ENCODE results near the gene BAZ2B. TPM values are rescaled to one million over a fixed set of nuclear protein-coding genes. Genes with fewer than 3 reads are reported as not detected.

Gene BAZ2B
- total and polyA plus RNA-seq, 9 of the 15 experiments (the other 6 are each of a cell fraction or from before 2014, with no cell fraction given): 7.5 to 38.6 (median 19.8) TPM

DNA sequence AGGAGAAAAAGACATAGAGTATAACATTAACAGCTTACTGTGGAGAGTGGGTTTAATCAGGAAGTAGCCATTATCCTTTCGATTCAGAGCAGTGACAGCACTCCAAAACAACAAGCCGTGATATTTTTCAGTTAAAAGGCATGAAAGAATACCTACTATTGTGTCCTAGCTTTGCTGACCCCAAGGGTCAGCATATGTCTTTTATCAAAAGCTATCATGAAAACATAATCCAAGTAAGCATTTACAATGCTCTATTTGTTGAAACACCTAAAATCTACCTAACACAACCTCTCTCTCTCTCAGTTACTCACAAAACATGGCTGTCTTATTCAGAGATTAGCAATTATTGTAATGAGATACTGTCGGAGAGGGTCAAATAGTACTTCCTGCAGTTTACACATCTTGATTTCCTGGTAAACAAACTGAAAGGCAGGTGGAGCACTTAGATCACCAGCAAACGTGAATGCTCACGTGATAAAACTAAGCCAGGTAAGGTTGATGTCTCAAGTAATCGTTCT, 100.0 kb downstream of the BAZ2B start:
- no peaks in the 10 kb centered on the region for H4K20me1 ChIP-seq (replicated peaks; ENCODE audit: control insufficient read depth, insufficient read depth, low read length)
- H3K27me3 ChIP-seq (ENCODE audit: control insufficient read depth in 2 of 2, insufficient read depth in 2 of 2, low read length in 2 of 2): no peaks in the 10 kb centered on the region
- 15% methylated on average over 6 of the region's 6 CpGs for WGBS (ENCODE audit: insufficient coverage, low coverage, missing lambda C conversion rate)
- H3K9me1 ChIP-seq (ENCODE audit: control insufficient read depth, insufficient read depth, low read length): no peaks in the 10 kb centered on the region
- ChIA-PET CTCF (ENCODE audit: low intra/inter-chr PET ratio) (interaction anchor here (1.2 kb wide), 1 partner anchor 196 kb away, joined by 4 read pairs; the partner anchor contains the start of gene MARCHF7), POLR2A (interaction anchor here (1.4 kb wide), 1 partner anchor 9 kb away, joined by 3 read pairs; no protein-coding TSS in a partner anchor)
- peak in 2 of 4 experiments; percentile 20 to 26 for DNase-seq (ENCODE audit: extremely low read depth in 1 of 4, low spot score in 3 of 4)
- peak; percentile 85 for ATAC-seq
- H3K9ac ChIP-seq (ENCODE audit: insufficient read depth in 1 of 2, low read depth in 2 of 2, low read length in 2 of 2): peak overlapping the region in 1 of 2 experiments; percentile 59; a peak in 2 of 4 replicates
- BruUV-seq (replicated peaks): TSS peak; percentile 39
- in situ Hi-C loops (cut with MboI): no loop called here
- H3K4me3 ChIP-seq: peak overlapping the region; percentile 20
- peak; percentile 32 for FAIRE-seq
- intact Hi-C loops (cut with micrococcal nuclease): loop anchor here (1.0 to 5.0 kb wide), 2 partner anchors 101 to 196 kb away; partner anchors contain the start of genes BAZ2B and MARCHF7
- no peaks in the 10 kb centered on the region for H3K79me2 ChIP-seq (ENCODE audit: control insufficient read depth, insufficient read depth, low read length)
- H3K36me3 ChIP-seq (ENCODE audit: control insufficient read depth, insufficient read depth, low read length): no peaks in the 10 kb centered on the region
- H3K4me1 ChIP-seq (replicated peaks in 1 of 2; ENCODE audit: control insufficient read depth in 2 of 2, insufficient read depth in 2 of 2, low read length in 2 of 2): peaks cover 0 to 7% of the 10 kb centered on the region in 2 experiments; a peak in 1 of 5 replicates
- H3K4me2 ChIP-seq (ENCODE audit: insufficient read depth, low read length): peak overlapping the region; percentile 76
- peak overlapping the region; percentile 76 for H3K27ac ChIP-seq (ENCODE audit: extremely low read depth, low read depth, low read length)
- no peaks in the 10 kb centered on the region for H3K9me3 ChIP-seq (replicated peaks; ENCODE audit: control insufficient read depth, insufficient read depth, low read depth, low read length)
- H2AFZ ChIP-seq (ENCODE audit: low read depth, low read length): peak overlapping the region; percentile 96
- TF ChIP-seq, protein P1, sequence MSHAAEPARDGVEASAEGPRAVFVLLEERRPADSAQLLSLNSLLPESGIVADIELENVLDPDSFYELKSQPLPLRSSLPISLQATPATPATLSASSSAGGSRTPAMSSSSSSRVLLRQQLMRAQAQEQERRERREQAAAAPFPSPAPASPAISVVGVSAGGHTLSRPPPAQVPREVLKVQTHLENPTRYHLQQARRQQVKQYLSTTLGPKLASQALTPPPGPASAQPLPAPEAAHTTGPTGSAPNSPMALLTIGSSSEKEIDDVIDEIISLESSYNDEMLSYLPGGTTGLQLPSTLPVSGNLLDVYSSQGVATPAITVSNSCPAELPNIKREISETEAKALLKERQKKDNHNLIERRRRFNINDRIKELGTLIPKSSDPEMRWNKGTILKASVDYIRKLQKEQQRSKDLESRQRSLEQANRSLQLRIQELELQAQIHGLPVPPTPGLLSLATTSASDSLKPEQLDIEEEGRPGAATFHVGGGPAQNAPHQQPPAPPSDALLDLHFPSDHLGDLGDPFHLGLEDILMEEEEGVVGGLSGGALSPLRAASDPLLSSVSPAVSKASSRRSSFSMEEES (CRISPR knock-in tag; IDR thresholded peaks at IDR 0.05): peak; percentile 82
- 0 out of 2 replicates have a peak, but pooled peaks have one; percentile 25 for TF ChIP-seq LEF1 (IDR thresholded peaks at IDR 0.05)
- peak; percentile 21; the same call in 1 of the 2 replicates for TF ChIP-seq ETV1 (tag; conservative IDR thresholded peaks at IDR 0.05; ENCODE audit: low read depth)
- peak; percentile 86 for TF ChIP-seq NR2C1 (IDR thresholded peaks at IDR 0.05)
- peak; percentile 80 for TF ChIP-seq NR2C1 (tag; IDR thresholded peaks at IDR 0.05)
- TF ChIP-seq FOXK2 (conservative IDR thresholded peaks at IDR 0.05 in 1 of 2, IDR thresholded peaks at IDR 0.05 in 1 of 2; ENCODE audit: low read depth in 2 of 2): peak; percentile 52 to 74; a peak in 3 of 4 replicates
- 0 out of 2 replicates have a peak, but pooled peaks have one; percentile 13 for TF ChIP-seq SMARCA4 (IDR thresholded peaks at IDR 0.05)
- TF ChIP-seq ZNF311 (CRISPR knock-in tag; IDR thresholded peaks at IDR 0.05): 0 out of 2 replicates have a peak, but pooled peaks have one; percentile 37
- peak; percentile 34; the same call in 1 of the 2 replicates for TF ChIP-seq DPF2 (IDR thresholded peaks at IDR 0.05)
- TF ChIP-seq, protein P2, sequence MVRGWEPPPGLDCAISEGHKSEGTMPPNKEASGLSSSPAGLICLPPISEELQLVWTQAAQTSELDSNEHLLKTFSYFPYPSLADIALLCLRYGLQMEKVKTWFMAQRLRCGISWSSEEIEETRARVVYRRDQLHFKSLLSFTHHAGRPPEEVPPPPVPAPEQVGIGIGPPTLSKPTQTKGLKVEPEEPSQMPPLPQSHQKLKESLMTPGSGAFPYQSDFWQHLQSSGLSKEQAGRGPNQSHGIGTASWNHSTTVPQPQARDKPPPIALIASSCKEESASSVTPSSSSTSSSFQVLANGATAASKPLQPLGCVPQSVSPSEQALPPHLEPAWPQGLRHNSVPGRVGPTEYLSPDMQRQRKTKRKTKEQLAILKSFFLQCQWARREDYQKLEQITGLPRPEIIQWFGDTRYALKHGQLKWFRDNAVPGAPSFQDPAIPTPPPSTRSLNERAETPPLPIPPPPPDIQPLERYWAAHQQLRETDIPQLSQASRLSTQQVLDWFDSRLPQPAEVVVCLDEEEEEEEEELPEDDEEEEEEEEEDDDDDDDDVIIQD (CRISPR knock-in tag; IDR thresholded peaks at IDR 0.05): no peak
- peak; percentile 80 for TF ChIP-seq NFRKB (IDR thresholded peaks at IDR 0.05; ENCODE audit: low read depth)
- TF ChIP-seq, protein P3, sequence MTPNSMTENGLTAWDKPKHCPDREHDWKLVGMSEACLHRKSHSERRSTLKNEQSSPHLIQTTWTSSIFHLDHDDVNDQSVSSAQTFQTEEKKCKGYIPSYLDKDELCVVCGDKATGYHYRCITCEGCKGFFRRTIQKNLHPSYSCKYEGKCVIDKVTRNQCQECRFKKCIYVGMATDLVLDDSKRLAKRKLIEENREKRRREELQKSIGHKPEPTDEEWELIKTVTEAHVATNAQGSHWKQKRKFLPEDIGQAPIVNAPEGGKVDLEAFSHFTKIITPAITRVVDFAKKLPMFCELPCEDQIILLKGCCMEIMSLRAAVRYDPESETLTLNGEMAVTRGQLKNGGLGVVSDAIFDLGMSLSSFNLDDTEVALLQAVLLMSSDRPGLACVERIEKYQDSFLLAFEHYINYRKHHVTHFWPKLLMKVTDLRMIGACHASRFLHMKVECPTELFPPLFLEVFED (CRISPR knock-in tag; conservative IDR thresholded peaks at IDR 0.05): 0 out of 2 replicates have a peak, but pooled peaks have one; percentile 42
- TF ChIP-seq SAFB2 (IDR thresholded peaks at IDR 0.05; ENCODE audit: borderline replicate concordance, low read depth, low read length, severe bottlenecking): peak; percentile 29
- 0 out of 2 replicates have a peak, but pooled peaks have one; percentile 56 for TF ChIP-seq ZNF764 (CRISPR knock-in tag; IDR thresholded peaks at IDR 0.05; ENCODE audit: low read depth)
- TF ChIP-seq NR2C2 (CRISPR knock-in tag; IDR thresholded peaks at IDR 0.05): no peak
- peak; percentile 97 for TF ChIP-seq NR2C2 (tag; IDR thresholded peaks at IDR 0.05)
- 0 out of 2 replicates have a peak, but pooled peaks have one; percentile 8 for TF ChIP-seq ARID1B (IDR thresholded peaks at IDR 0.05)

All from K562 (cell line).